A549 (cell line): Measurements from ENCODE around the gene TBC1D8. TPM values are rescaled to one million over a fixed set of nuclear protein-coding genes. Genes with fewer than 3 reads are reported as not detected.

Experiments used
- ATAC-seq, 2 experiments: fragments of 200-7000 bp in 1 of 2; fragments of >200 bp in 1 of 2; cut with Nextera tagmentation in 1 of 2; cut with Tn5 transposase in 1 of 2; 3 replicates each; pipeline versions ENCODE4 v1.8.0 to v1.9.1; 2018 to 2020; ENCODE audit warnings: mild to moderate bottlenecking in 1 of 2, moderate library complexity in 1 of 2
- CTCF ChIA-PET: fragments of 300-600 bp; sonication (Branson Sonifier 250); formaldehyde crosslinking; extraction: SDS; loops from one replicate; lab custom pipeline; 2021; ENCODE audit warnings: antibody characterized with exemption, inconsistent platforms; lab: Yijun Ruan, JAX
- POLR2A ChIA-PET: fragments of 350-600 bp; formaldehyde crosslinking; extraction: SDS; loops from one replicate; lab custom pipeline; 2021; ENCODE audit warnings: antibody characterized with exemption, inconsistent platforms; lab: Yijun Ruan, JAX
- DNase-seq, 2 experiments: peaks; one replicate each; pipeline versions ENCODE4 v3.0.0 to v3.0.0-alpha.2; 2011 to 2016; ENCODE audit warnings: low read depth in 1 of 2, low spot score in 1 of 2
- FAIRE-seq: peaks from 2 replicates; lab custom pipeline; 2011; peaks lifted over from hg19 to GRCh38; lab: Jason Lieb, UNC
- H3K27ac ChIP-seq, 2 experiments: fragments of >200 bp; sonication (Bioruptor Twin); formaldehyde crosslinking; 3 replicates each; pipeline ENCODE4 v1.5.1; 2016 to 2017
- H3K4me1 ChIP-seq: fragments of >200 bp; sonication (Bioruptor Twin); formaldehyde crosslinking; 3 replicates; pipeline ENCODE4 v1.6.1; 2016
- H3K4me2 ChIP-seq: fragments of >200 bp; sonication (Bioruptor Twin); formaldehyde crosslinking; 3 replicates; pipeline ENCODE4 v1.6.1; 2016
- H3K4me3 ChIP-seq: fragments of >200 bp; sonication (Bioruptor Twin); formaldehyde crosslinking; 3 replicates; pipeline ENCODE4 v1.5.1; 2016
- H3K9me3 ChIP-seq: fragments of >200 bp; sonication (Bioruptor Twin); formaldehyde crosslinking; 3 replicates; pipeline ENCODE4 v1.6.1; 2016
- BHLHE40 ChIP-seq: IDR thresholded peaks from 2 replicates; pipeline ENCODE4 v1.6.1; 2012; ENCODE audit warnings: low read depth, low read length, inconsistent platforms
- E2F6 ChIP-seq: IDR thresholded peaks from 2 replicates; pipeline ENCODE4 v1.6.1; 2012; ENCODE audit warnings: low read depth, borderline replicate concordance
- FOSL2 ChIP-seq, 2 experiments: fragments of 450-650 bp in 1 of 2; fragments of >200 bp in 1 of 2; sonication (Bioruptor Twin) in 1 of 2; formaldehyde crosslinking; IDR thresholded peaks; 2 replicates each; pipeline versions ENCODE4 v1.5.0 to v1.6.1; 2016 to 2020; ENCODE audit warnings: mild to moderate bottlenecking in 1 of 2, moderate library complexity in 1 of 2
- HOXA7 ChIP-seq: fragments of 250-450 bp; sonication (Bioruptor Pico); IDR thresholded peaks from 2 replicates; pipeline ENCODE4 v1.5.0; 2020; ENCODE audit warnings: mild to moderate bottlenecking, moderate library complexity
- HOXB13 ChIP-seq: fragments of 250-450 bp; sonication (Bioruptor Pico); IDR thresholded peaks from 2 replicates; pipeline ENCODE4 v1.5.0; 2020; ENCODE audit warnings: low read depth, mild to moderate bottlenecking, moderate library complexity
- JUN ChIP-seq, 2 experiments: fragments of >200 bp; sonication (Bioruptor Twin); formaldehyde crosslinking; IDR thresholded peaks; 2 replicates in 1 of 2; 3 replicates in 1 of 2; pipeline ENCODE4 v1.6.1; 2016 to 2017
- MAX ChIP-seq: IDR thresholded peaks from 2 replicates; pipeline ENCODE4 v1.6.1; 2012
- MYC ChIP-seq: IDR thresholded peaks from 2 replicates; pipeline ENCODE4 v1.6.1; 2012; ENCODE audit warnings: mild to moderate bottlenecking, inconsistent platforms, low read length, improper control_type of control experiment, borderline replicate concordance
- NPAS2 ChIP-seq: fragments of 250-450 bp; sonication (Bioruptor Pico); IDR thresholded peaks from 2 replicates; pipeline ENCODE4 v1.8.0; 2022; ENCODE audit warnings: mild to moderate bottlenecking, moderate library complexity, borderline replicate concordance
- NR3C1 ChIP-seq: fragments of >200 bp; sonication (Bioruptor Twin); formaldehyde crosslinking; IDR thresholded peaks from 3 replicates; pipeline ENCODE4 v1.6.1; 2017
- PBX3 ChIP-seq: IDR thresholded peaks from 2 replicates; pipeline ENCODE4 v1.6.1; 2012
- POLR2A ChIP-seq: IDR thresholded peaks from 2 replicates; pipeline ENCODE4 v1.6.1; 2012; ENCODE audit warnings: mild to moderate bottlenecking, low read length
- SMC3 ChIP-seq: fragments of >200 bp; sonication (Bioruptor Twin); formaldehyde crosslinking; IDR thresholded peaks from 3 replicates; pipeline ENCODE4 v1.6.1; 2018; ENCODE audit warnings: inconsistent platforms
- USF2 ChIP-seq: fragments of 450-650 bp; IDR thresholded peaks from 2 replicates; pipeline ENCODE4 v1.6.1; 2014; ENCODE audit warnings: antibody characterized with exemption
- ZC3H11A ChIP-seq: fragments of 450-650 bp; IDR thresholded peaks from 2 replicates; pipeline ENCODE4 v1.6.1; 2014; ENCODE audit warnings: antibody characterized with exemption, mild to moderate bottlenecking
- WGBS: methylation state at CpG from one replicate; pipeline ENCODE4 v1.1.6; 2017; ENCODE audit errors: missing lambda C conversion rate; 5-methylcytosine and 5-hydroxymethylcytosine counted together
- polyA plus RNA-seq, 4 experiments: library from polyadenylated mRNA; depleted of rRNA in 3 of 4; stranded (reverse); fragments of >200 nt; fragmentation: RNase III in 1 of 4; extraction: RNeasy Plus Mini Kit Qiagen cat#74134 plus additional on column Dnase treatment in 1 of 4; gene quantifications; 2 replicates in 3 of 4; 3 replicates in 1 of 4; pipeline ENCODE4 v1.2.3, GENCODE V29; 2011 to 2017

Gene TBC1D8
- polyA plus RNA-seq, 2 of the 4 experiments (the other 2 are of a cell fraction) = 35.3 to 107 TPM

GRCh38 chr2:101151859-101152271, 683 bp upstream of the TBC1D8 start:
- TF ChIP-seq HOXB13 (CRISPR knock-in tag) (0 out of 2 replicates have a peak, but pooled peaks have one; percentile 8), NR3C1 (no peak), HOXA7 (CRISPR knock-in tag) (no peak), ZC3H11A (no peak), FOSL2 (IDR thresholded peaks at IDR 0.05) (no peak), FOSL2 (CRISPR knock-in tag; IDR thresholded peaks at IDR 0.05) (no peak), PBX3 (no peak), USF2 (no peak), E2F6 (0 out of 2 replicates have a peak, but pooled peaks have one; percentile 2)
- no peak for DNase-seq
- H3K4me2 ChIP-seq = peak overlapping the region; percentile 89
- peak overlapping the region; percentile 85 for H3K4me3 ChIP-seq
- ChIA-PET POLR2A (interaction anchor here (0.6 to 5.0 kb wide), 11 partner anchors 27 to 149 kb away, joined by 3 to 26 read pairs (median 6); partner anchors contain the start of gene RPL31), CTCF (interaction anchor here (0.8 to 7.5 kb wide), 27 partner anchors 10 to 555 kb away, joined by 3 to 136 read pairs (median 11); partner anchors contain the start of gene RPL31)
- WGBS = 28% methylated on average over 14 of the region's 14 CpGs
- peak in 1 of 2 experiments; percentile 11; a peak in 2 of 6 replicates for ATAC-seq
- FAIRE-seq = no peak
- peaks cover 36% of the 10 kb centered on the region for H3K4me1 ChIP-seq
- H3K9me3 ChIP-seq = no peaks in the 10 kb centered on the region
- peak overlapping the region; percentile 92 to 98 for H3K27ac ChIP-seq

GRCh38 chr2:101150306-101151145, 656 bp downstream of the TBC1D8 start:
- no peak for DNase-seq
- Histone ChIP-seq H3K4me3 (peak overlapping the region; percentile 85), H3K27ac (peak overlapping the region; percentile 86 to 98), H3K9me3 (no peaks in the 10 kb centered on the region), H3K4me2 (peak overlapping the region; percentile 89), H3K4me1 (peaks cover 50% of the 10 kb centered on the region)
- ChIA-PET CTCF (interaction anchor here (0.6 to 7.5 kb wide), 20 partner anchors 11 to 139 kb away, joined by 3 to 136 read pairs (median 4); no protein-coding TSS in a partner anchor), POLR2A (interaction anchor here (0.8 to 5.0 kb wide), 12 partner anchors 10 to 148 kb away, joined by 3 to 26 read pairs (median 6); partner anchors contain the start of gene RPL31)
- no peak for FAIRE-seq
- peak; percentile 21 to 59; a peak in 4 of 6 replicates for ATAC-seq
- WGBS = under 1% methylated on average over 14 of the region's 76 CpGs
- TF ChIP-seq E2F6 (peak; percentile 39; the same call in 1 of the 2 replicates), BHLHE40 (no peak)
- TF ChIP-seq, all 56 proteins: peak for 1

GRCh38 chr2:101149241-101150192, 1.7 kb downstream of the TBC1D8 start:
- Histone ChIP-seq H3K4me3 (peak overlapping the region; percentile 85), H3K27ac (peak overlapping the region; percentile 86 to 98), H3K4me2 (peak overlapping the region; percentile 89), H3K9me3 (no peaks in the 10 kb centered on the region), H3K4me1 (peaks cover 60% of the 10 kb centered on the region)
- ChIA-PET POLR2A (interaction anchor here (1.0 to 5.0 kb wide), 8 partner anchors 11 to 147 kb away, joined by 3 to 26 read pairs (median 11); partner anchors contain the start of gene RPL31), CTCF (interaction anchor here (0.7 to 7.5 kb wide), 18 partner anchors 10 to 138 kb away, joined by 3 to 136 read pairs (median 4); no protein-coding TSS in a partner anchor)
- ATAC-seq = peak; percentile 15 to 63; a peak in 3 of 6 replicates
- TF ChIP-seq MAX = peak; percentile 87
- TF ChIP-seq HOXA7 (CRISPR knock-in tag) = no peak
- TF ChIP-seq JUN (IDR thresholded peaks at IDR 0.05) = peak in 1 of 2 experiments; percentile 19; a peak in 1 of 5 replicates
- TF ChIP-seq PBX3 = no peak
- TF ChIP-seq SMC3 = peak; percentile 24; the same call in 1 of the 3 replicates
- TF ChIP-seq POLR2A = no peak
- TF ChIP-seq USF2 = peak; percentile 75
- TF ChIP-seq MYC = peak; percentile 61; the same call in 1 of the 2 replicates
- TF ChIP-seq BHLHE40 = no peak
- no peak for TF ChIP-seq NPAS2
- 11% methylated on average over 21 of the region's 21 CpGs for WGBS
- DNase-seq = peak; percentile 41 to 79
- no peak for FAIRE-seq
